CD4-positive, alpha-beta T cell treated with Interleukin-6 at 100 ng/mL for 8 hours (primary cell): ENCODE measurements around the gene JAGN1.
"Not testable (repeated sequence)": the region's sequence is repeated elsewhere in the genome, so short reads cannot be mapped to it uniquely, and the experiment has no call there.

Source experiments
- DNase-seq: peaks from one replicate; pipeline ENCODE4 v3.0.0-alpha.2; 2020; ENCODE audit warnings: mixed read lengths, low spot score

The JAGN1 gene

DNA sequence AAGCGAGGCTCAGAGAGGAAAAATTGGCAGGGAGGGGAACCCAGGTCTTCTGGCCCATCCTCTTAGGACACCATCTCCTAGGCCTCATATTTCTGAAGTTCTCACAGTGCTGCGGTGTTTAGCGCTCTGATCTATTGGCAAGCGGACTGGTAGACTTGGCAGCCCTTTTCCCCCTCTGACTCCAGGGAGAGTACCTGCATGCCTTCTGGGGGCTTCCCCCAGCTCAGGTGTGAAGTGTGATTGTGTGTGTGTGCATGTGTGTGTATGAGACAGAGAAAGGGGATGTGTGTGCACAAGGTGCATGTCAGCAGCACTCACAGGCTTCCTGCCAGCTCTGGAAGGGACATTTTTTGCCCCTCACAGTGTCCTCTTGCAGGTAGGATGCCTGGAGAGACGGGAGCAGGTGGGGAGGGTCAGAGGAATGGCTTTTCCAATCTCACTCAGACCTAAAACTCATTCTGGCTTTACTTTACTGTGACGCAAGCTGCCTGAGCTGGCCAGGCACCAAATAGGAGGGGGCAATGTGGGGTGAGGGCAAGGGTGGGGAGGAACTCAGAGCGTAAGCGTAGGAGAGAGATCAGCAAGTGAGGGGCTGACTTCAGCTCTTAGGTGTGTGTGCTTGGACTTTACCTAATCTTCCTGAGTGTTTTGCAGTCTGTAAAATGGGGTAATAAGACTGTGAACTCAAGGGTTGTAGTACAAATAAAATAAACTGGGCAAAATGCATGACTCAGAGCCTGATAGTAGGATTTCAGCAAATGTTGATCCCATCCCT lies 8.2 kb downstream of the JAGN1 start:
- DNase-seq = no peak

DNA sequence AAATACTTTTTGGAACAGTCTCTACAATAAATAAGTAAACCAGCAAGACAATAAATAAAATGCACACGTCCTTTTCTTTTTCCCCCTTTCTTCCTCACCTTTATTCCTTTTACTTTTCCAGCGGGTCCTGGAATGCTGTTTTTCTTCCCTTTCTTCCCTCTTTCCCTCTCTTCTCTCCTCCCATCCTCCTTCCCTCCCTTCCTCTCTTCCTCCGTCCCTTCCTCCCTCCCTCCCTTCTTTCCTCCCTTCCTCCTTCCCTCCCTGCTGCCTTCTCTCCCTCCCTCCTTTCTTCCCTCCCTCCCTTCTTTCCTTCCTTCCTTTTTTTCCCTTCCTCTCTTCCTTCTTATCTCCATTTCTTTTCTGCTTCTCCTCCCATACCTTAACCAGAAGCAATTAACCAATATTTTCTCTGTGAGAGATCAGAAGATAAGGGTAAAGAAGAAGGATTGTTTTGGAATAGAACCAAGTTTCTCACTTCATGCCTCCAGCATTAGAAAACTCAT lies 8.9 kb downstream of the JAGN1 start:
- no peak for DNase-seq

- DNase-seq = not testable (repeated sequence)
Measured at GRCh38 chr3:9900965-9901415, 10.6 kb downstream of the JAGN1 start.

GRCh38 chr3:9901967-9902366 lies 11.6 kb downstream of the JAGN1 start:
- DNase-seq = peak; percentile 30

DNA sequence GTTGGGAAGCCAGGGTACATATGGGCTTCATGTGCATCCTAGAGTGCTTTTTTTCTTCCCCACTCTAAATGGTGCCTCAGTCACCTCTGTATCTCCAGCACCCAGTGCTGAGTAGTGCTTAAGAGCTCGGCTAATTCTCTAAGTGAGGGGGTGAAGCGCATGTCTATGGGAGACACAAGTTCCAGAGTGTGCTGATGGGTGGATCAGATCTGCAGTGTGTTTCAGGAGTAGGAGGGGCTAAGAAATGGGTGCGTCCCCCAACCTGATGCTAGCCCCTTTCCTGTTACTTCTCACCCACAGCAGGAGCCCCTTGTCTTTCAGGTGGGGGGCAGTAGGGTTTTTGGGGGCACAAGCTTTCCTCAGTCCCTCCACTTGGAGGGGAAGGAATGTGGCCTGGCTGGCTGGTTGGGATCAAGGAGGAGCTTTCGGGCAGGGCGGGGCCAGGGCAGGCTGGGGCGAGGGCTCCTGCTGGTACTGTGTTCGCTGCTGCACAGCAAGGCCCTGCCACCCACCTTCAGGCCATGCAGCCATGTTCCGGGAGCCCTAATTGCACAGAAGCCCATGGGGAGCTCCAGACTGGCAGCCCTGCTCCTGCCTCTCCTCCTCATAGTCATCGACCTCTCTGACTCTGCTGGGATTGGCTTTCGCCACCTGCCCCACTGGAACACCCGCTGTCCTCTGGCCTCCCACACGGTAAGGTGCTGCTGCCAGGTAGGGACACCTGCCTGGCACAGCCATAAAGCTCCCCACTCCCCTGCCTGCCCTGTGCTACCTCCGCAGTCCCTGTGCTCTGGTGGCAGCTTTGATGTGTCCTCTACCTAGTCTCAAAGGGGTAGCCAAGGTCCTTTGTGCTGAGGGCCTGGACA lies 12.2 kb downstream of the JAGN1 start, which contains the start of gene IL17RE:
Gene IL17RE (plus strand): TSS at position 477 of the 866 bp plus-strand sequence. CDS start 85 bp downstream, at position 562.
- no peak for DNase-seq

- no peak for DNase-seq
Measured at GRCh38 chr3:9903238-9903624, 12.8 kb downstream of the JAGN1 start.

DNA sequence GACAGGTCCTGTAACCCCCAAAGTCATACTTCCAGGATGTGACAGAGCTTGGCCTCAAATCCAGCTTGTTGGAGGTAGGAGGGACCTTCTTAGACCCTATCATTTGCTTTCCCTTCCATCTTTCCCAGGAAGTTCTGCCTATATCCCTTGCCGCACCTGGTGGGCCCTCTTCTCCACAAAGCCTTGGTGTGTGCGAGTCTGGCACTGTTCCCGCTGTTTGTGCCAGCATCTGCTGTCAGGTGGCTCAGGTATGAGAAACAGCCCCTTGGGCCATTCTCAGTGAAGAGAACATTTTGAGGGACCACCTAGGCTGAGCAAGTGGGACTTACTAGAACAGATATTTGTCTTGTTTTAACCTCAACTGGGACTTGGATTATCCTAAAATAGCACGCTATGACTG lies 13.5 kb downstream of the JAGN1 start:
- no peak for DNase-seq

- DNase-seq = no peak
Measured at GRCh38 chr3:9906480-9906879, 16.1 kb downstream of the JAGN1 start.

DNA sequence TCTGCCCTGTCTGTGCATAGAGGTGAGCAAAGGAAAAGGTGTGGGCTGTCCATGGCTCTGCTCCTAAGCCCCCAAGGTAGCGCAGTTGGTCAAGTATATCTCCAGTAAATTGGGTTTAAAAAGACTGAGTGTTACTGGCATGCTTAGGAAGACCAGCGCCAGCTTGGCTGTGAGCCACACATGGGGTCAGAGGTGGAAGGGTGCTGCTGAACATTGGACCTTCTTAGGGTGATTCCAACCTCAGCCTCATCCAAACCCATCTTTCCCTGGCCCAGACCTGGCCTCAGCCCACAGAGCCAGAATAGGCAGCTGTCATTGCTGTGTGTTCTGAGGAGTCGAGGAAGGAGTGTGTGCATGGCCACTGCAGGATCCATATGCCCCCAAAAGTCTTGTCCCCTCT lies 17.9 kb downstream of the JAGN1 start:
- DNase-seq = no peak

DNA sequence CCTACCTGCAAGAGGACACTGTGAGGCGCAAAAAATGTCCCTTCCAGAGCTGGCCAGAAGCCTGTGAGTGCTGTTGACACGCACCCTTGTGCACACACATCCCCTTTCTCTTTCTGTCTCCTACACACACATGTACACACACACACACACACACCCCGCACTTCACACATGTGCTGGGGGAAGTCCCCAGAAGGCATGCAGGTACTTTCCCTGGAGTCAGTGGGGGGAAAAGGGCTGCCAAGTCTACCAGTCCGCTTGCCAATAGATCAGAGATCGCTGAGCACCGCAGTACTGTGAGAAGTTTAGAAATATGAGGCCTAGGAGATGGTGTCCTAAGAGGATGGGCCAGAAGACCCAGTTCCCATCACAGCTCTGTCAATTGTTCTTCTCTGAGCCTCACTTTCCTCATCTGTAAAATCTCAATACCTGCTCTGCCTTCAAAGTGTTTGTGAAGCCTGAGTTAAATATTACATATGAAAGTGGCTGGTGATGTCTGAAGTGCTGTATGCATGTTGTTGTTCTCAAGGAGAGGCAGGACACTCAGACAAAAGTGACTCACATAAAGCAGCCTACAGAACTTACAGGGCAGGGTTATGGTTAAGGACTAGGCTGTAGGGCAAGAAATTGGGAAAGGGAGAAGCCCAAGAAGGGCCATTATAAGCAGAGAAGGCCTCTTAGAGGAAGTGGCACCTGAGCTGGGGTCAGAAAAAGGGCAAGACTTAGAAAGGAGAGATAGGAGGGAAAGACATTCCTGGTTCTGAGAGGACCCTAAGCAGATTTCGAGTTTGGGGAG lies 19.0 kb downstream of the JAGN1 start:
- DNase-seq = no peak

DNA sequence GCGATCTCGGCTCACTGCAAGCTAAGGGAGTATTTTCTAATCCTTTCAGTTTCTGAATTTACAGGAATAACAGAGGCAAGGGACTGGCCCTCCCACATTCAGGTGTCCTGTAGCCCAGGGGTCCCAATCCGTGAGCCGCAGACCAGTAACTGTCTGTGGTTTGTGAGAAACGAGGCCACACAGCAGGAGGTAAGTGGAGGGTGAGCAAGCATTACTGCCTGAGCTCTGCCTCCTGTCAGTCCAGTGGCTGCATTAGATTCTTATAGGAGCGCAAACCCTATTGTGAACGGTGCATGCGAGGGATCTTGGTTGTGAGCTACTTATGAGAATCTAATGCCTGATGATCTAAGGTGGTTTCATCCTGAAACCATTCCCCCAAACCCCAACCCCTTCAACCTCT lies 21.5 kb downstream of the JAGN1 start:
- no peak for DNase-seq

GRCh38 chr3:9912294-9912935 lies 22.0 kb downstream of the JAGN1 start:
- peak; percentile 47 for DNase-seq

DNA sequence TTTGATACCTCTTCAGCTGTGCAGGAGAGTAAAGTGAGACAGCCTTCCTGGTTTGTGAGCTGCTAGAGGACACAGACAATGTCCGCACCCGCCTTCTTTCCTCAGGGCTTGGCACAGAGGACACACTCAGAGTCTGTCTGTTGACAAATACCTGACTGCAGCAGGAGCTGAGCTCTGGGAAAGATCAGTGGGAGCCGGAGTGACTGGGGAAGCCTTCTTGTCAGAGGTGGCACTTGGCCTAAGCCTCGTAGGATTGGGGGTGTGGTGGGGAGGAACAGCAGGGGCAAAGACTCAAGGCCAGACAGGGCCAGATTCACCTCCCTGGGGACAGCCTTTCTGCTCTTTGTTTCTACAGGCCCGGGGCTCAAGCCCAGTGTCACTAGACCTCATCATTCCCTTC lies 23.2 kb downstream of the JAGN1 start:
- no peak for DNase-seq

GRCh38 chr3:9914011-9914410 lies 23.6 kb downstream of the JAGN1 start:
- DNase-seq = no peak

GRCh38 chr3:9914559-9915253 lies 24.3 kb downstream of the JAGN1 start:
- no peak for DNase-seq

GRCh38 chr3:9915254-9916141 lies 25.1 kb downstream of the JAGN1 start:
- no peak for DNase-seq

DNA sequence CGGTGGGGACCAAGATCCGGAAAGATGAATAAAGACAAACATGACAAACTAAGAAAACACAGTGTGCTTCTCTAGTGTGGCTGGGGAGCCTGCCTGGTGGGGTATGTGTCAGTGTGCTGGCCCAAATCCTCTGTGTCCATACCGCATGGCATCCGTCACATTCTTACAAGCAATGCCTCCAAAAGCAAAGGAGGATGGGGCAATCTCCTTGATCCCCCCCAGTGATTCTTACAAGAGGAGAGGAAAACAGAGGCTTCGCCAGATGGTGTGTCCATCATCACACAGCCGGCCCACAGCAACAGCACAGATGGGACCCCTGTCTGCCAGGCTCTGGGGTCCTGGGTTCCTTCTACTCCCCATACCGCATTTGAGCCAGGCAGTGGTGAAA lies 25.9 kb downstream of the JAGN1 start:
- DNase-seq = no peak

DNA sequence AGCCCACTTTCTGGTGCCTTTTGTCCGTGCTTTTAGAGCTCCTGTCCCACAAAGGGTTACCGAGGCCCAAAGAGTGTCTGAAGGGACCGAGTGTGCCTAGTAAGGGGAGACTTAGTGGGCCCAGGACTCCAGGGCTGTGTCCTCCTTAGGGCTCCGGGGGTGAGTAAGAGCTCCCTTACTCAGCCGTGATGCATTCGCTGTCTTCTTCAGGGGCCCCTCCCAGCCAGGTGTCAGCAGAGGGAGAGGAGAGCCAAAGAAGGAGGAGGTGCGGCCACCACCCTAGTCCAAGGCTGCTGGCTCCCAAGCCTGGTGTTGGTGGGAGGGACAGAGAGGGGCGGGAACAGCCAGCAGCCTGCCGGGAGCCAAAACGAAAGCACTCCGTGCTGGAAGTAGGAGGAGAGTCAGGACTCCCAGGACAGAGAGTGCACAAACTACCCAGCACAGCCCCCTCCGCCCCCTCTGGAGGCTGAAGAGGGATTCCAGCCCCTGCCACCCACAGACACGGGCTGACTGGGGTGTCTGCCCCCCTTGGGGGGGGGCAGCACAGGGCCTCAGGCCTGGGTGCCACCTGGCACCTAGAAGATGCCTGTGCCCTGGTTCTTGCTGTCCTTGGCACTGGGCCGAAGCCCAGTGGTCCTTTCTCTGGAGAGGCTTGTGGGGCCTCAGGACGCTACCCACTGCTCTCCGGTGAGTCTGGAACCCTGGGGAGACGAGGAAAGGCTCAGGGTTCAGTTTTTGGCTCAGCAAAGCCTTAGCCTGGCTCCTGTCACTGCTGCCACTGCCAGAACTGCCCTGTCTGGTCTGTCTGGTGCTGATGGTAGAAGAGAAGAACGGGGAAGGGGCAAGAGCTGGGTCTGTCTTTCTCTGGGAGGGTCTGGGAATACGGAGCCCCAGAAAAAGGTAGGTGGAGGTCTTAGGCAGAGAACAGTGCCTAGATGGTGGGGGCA lies 26.6 kb downstream of the JAGN1 start, which contains the start of gene IL17RC:
Gene IL17RC (plus strand): TSS at position 365 of the 947 bp plus-strand sequence. CDS start 218 bp downstream, at position 583.
- no peak for DNase-seq

DNA sequence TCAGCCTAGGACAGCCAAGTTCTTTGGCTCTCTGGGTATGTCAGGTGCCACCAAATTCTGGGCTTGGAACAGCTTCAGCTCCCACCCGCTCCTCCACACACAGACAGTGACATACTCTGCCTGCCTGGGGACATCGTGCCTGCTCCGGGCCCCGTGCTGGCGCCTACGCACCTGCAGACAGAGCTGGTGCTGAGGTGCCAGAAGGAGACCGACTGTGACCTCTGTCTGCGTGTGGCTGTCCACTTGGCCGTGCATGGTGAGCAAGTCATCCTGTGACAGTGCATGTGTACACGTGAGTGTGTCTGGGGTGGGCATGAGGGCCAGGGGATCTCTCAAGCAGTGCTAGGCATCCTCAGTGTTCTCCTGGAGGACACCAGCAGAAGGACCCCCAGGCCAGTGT lies 27.4 kb downstream of the JAGN1 start:
- no peak for DNase-seq
